GM12892 (cell line): ENCODE data around the gene USP3.
"Not testable (repeated sequence)": the region's sequence is repeated elsewhere in the genome, so short reads cannot be mapped to it uniquely, and the experiment has no call there.

ENCODE experiments used
- DNase-seq: peaks from one replicate; pipeline ENCODE4 v3.0.0; 2011; ENCODE audit not compliant: insufficient read length
- FAIRE-seq: peaks from 2 replicates; lab custom pipeline; 2011; peaks lifted over from hg19 to GRCh38; lab: Jason Lieb, UNC
- POLR2A ChIP-seq: IDR thresholded peaks from 2 replicates; pipeline ENCODE4 v1.6.1; 2011; ENCODE audit warnings: low read depth, low read length, control low read depth
- POLR2AphosphoS5 ChIP-seq: IDR thresholded peaks from 2 replicates; pipeline ENCODE4 v1.6.1; 2011; ENCODE audit warnings: low read depth, low read length, control low read depth
- TAF1 ChIP-seq: IDR thresholded peaks from 2 replicates; pipeline ENCODE4 v1.6.1; 2011; ENCODE audit warnings: low read depth, mild to moderate bottlenecking, control low read depth, low read length, borderline replicate concordance

The USP3 gene

DNA sequence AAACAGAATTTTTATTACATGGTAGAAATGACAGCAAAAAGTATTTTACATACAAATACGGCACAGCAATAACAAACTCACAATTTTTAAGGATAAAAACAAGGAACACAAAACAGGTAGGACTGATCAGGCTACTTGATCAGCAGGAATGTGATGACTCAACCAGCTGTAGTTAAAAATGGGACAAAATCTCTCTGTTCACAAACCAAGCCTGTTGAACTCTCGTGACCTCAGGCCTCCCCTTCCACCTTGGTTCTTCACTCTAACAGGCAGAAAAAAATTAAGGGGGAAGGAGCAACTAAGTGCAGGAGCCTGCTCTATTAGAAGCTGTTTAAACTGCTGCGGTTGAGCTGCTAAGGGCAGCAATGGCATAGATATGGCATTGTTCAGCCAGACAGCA lies 111.5 kb downstream of the USP3 start:
- no peak for DNase-seq
- TF ChIP-seq POLR2AphosphoS5 (no peak), POLR2A (no peak), TAF1 (no peak)
- FAIRE-seq = no peak

- not testable (repeated sequence) for FAIRE-seq, DNase-seq
Observed at GRCh38 chr15:63617147-63617546, 112.8 kb downstream of the USP3 start.

- not testable (repeated sequence) for DNase-seq, FAIRE-seq
Observed at GRCh38 chr15:63617627-63618026, 113.2 kb downstream of the USP3 start.

- not testable (repeated sequence) for FAIRE-seq, DNase-seq
Observed at GRCh38 chr15:63620760-63621159, 116.4 kb downstream of the USP3 start.

DNA sequence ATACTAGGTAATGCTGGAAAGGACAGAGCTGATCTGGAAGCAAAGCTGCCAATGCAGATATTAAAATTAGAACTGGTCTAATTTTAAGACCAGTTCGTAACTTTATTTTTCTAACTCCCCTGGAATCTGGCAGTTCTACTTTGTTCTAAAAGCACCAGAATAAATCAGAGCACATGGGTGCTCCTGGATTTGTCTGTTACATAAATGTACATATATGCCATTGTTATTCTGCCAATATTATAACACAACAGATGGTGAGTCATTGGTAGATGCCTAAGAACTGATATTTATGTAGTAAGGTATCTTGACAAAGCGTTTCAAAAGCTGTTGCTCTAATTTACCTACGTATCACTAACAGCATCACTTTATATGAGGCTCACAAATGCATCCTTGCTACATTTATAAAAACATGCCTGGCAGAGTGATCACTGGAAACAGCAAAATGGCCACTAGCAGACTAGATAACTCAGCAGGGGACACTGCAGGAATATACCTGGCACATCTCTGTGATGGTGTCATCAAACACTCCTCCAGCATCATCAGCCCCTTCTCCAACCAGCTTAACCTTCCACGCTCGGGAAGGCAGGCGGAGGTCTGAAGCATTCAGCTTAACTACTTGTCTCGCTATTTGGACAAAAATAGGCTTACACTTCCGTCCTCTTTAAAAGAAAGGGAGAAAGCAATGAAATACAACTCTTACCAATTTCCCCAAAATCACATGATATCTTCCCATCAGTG lies 119.0 kb downstream of the USP3 start:
- TF ChIP-seq POLR2AphosphoS5 = no peak
- no peak for TF ChIP-seq POLR2A
- no peak for TF ChIP-seq TAF1
- DNase-seq = no peak
- FAIRE-seq = no peak

DNA sequence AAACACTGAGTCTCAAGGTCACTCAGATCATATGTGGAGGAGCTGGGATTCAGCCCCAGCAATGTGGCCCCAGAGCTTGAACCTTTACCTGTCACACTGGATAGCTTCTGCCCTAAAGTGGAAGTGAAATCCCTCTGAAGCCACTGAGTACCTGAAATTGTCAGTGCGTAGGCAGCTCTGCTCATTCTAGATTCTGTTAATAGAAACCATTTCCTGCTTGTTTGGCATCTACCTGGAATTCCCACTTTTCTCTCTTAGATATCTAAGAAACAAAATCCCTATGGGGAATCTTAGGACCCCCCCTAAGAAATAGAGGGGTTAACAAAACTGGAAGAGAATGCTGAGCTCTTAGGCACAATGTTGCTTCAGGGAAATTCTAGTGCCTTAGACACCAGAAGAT lies 122.6 kb downstream of the USP3 start:
- DNase-seq (no peak), FAIRE-seq (peak; percentile 46)
- TF ChIP-seq TAF1 (no peak), POLR2A (no peak), POLR2AphosphoS5 (no peak)

GRCh38 chr15:63628123-63628822 lies 123.9 kb downstream of the USP3 start:
- TF ChIP-seq POLR2A (no peak), TAF1 (no peak), POLR2AphosphoS5 (no peak)
- no peak for FAIRE-seq

DNA sequence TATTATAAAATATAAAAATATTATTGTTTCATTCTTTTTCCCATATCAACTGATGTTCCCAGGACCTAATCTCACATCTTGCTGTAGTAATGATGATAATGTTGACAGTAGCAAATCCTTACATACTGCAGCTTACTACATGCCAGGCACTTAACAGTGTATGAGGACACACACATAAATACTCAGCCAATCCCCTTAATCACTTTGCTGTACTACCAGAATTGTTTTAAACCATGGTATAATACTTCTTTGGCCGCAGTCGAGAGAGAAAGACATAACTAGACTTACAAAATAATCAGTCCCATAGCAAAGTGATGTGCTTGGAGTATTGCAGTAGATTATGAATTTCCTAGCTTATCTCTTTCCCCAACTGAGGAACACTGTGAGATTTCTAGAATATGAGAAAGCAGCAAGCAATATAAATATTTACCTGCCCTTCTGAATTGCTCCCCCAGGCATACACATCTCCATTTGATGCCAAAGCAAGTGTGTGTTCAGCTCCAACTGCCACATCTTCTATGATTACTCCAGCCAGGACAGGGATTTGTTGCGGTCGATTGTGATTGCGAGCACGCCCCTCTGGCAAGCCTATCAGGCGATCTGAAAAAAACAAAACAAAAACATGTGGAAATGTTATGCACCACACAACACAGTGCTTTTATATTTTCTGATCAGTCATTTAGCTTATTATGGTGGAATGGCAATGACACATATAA lies 125.8 kb downstream of the USP3 start:
- TF ChIP-seq POLR2AphosphoS5 (no peak), POLR2A (no peak), TAF1 (no peak)
- FAIRE-seq (no peak), DNase-seq (no peak)

More at GRCh38 chr15:63628123-63628822, 123.9 kb downstream of the USP3 start:
- DNase-seq = no peak

DNA sequence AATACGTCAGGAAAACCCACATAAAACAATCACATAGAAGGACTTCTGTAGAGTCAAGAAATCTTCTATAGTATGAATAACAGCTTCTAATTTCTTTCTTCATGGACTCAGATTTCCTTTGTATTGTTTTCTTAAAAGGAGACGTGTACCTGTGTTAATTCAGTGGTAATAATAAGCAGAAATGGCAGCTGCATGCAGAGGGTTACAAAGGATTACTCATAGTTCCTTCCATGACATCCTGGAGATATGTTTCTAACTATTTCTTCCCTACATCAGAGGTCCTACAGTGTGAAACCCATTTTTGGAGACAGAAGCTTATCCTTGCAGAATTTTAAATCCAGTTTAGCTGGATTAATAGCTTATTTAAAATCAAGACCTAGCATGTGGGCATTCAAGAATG lies 128.9 kb downstream of the USP3 start:
- DNase-seq (no peak), FAIRE-seq (no peak)
- TF ChIP-seq POLR2AphosphoS5 (no peak), TAF1 (no peak), POLR2A (no peak)

GRCh38 chr15:63634154-63634553 lies 129.8 kb downstream of the USP3 start:
- FAIRE-seq (no peak), DNase-seq (no peak)
- TF ChIP-seq TAF1 = no peak
- no peak for TF ChIP-seq POLR2A
- TF ChIP-seq POLR2AphosphoS5 = no peak

DNA sequence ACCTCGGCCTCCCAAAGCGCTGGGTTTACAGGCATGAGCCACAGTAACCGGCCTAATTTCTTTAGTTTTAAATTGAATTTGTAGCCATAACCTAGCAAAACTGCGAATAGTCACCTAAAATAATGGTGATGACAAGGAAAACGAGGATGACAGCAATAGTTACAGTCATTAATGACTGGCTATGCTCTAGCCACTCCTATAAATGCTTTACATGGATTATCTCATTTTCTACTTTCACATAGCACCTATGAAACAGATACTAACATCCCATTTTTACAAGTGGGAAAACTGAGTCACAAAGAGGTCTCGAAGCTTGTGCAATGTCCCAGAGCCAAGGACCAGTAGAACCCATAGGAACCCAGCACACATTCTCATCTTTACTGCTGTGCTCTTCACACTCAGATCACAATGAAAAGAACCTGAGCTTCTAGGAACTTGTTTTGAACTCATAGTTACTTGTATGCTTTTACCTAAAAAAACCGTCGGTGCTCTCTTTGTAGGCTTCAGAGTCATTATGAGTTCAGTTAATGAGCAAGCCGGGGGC lies 132.2 kb downstream of the USP3 start:
- TF ChIP-seq TAF1 (no peak), POLR2AphosphoS5 (no peak), POLR2A (no peak)
- FAIRE-seq = no peak
- no peak for DNase-seq

GRCh38 chr15:63638839-63639238 lies 134.4 kb downstream of the USP3 start:
- no peak for DNase-seq
- FAIRE-seq = no peak
- no peak for TF ChIP-seq POLR2AphosphoS5
- TF ChIP-seq POLR2A = no peak
